Neural cell (in vitro differentiated cells): ENCODE results near the gene ADRA2A.

Source experiments
- CTCF ChIP-seq: fragments of 450-650 bp; IDR thresholded peaks from 2 replicates; pipeline ENCODE4 v1.5.1; 2014; ENCODE audit warnings: antibody characterized with exemption, mild to moderate bottlenecking, moderate library complexity; ENCODE audit not compliant: poor library complexity, severe bottlenecking
- EZH2 ChIP-seq: fragments of 200-600, 300-800 bp; shearing (Covaris generic), sonication (generic); IDR thresholded peaks from 2 replicates; pipeline ENCODE4 v1.6.1; 2014; ENCODE audit warnings: antibody characterized with exemption, low read length, borderline replicate concordance, mild to moderate bottlenecking; ENCODE audit not compliant: insufficient read depth, poor library complexity, severe bottlenecking
- POLR2AphosphoS5 ChIP-seq: IDR thresholded peaks from 2 replicates; pipeline ENCODE4 v1.6.1; 2012

DNA sequence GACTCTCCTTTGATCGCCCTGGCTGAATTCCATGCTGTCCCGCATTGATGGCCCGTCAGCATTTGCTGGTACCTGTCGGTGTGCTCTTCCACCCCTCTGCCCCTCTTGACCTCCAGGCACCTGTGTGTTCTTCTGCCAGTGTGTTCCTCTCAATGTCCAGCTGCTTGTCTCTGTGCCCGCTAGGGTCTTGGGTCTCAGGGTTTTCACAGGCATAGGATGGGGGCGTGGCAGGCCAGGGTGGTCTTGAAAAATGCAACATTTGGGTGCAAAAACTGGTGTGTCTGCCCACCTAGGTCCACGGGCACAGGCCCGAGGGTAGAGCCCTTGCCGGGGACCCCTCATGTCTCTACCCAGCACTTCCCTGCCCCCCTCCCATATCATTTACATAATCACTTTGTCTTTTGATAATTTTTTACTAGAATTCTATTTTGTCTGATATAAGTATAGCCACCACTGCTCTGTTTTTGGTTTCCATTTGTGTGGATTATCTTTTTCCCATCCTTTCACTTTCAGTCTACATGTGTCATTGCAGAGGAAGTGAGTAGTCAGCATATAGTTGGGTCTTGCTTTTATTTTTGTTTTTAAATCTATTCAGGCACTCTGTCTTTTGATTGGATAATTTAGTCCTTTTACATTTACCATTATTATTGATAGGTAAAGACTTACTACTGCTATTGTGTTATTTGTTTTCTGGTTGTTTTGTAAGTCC, 46.6 kb upstream of the ADRA2A start:
- TF ChIP-seq EZH2, result no peak
- TF ChIP-seq CTCF, result no peak
- no peak for TF ChIP-seq POLR2AphosphoS5
